GM12878 (cell line): ENCODE results near the gene RAD51B. TPM values are rescaled to one million over a fixed set of nuclear protein-coding genes. Genes with fewer than 3 reads are reported as not detected.
A peak's percentile ranks its signal among the peaks of the same experiment; 100 is the strongest.

Experiments
- ATAC-seq: fragments of 200-7000 bp; cut with Tn5 transposase; 3 replicates; pipeline ENCODE4 v1.9.1; 2020; ENCODE audit warnings: mild to moderate bottlenecking, moderate library complexity
- BruUV-seq: library from RNA; stranded (reverse); fragments of 400-500 nt; replicated peaks from 2 replicates; lab custom pipeline; 2021; lab: Mats Ljungman, UMichigan
- CTCF ChIA-PET: fragments of 300-600 bp; sonication (Branson Sonifier 250); formaldehyde crosslinking; extraction: SDS; loops from one replicate; lab custom pipeline; 2021; ENCODE audit warnings: inconsistent platforms; lab: Yijun Ruan, JAX
- POLR2A ChIA-PET: fragments of 350-600 bp; formaldehyde crosslinking; extraction: SDS; loops from one replicate; lab custom pipeline; 2021; ENCODE audit warnings: inconsistent platforms; lab: Charles Lee
- RAD21 ChIA-PET: fragments of 300-600 bp; sonication (Branson Sonifier 250); formaldehyde crosslinking; loops from one replicate; lab custom pipeline; 2023; ENCODE audit warnings: antibody characterized with exemption; ENCODE audit not compliant: unreplicated experiment; lab: Charles Lee
- SMC1A ChIA-PET: fragments of 300-600 bp; sonication (Branson Sonifier 250); formaldehyde crosslinking; loops from one replicate; lab custom pipeline; 2023; ENCODE audit not compliant: unreplicated experiment, uncharacterized antibody; lab: Charles Lee
- DNase-seq: peaks from one replicate; pipeline ENCODE4 v3.0.0-alpha.2; 2011; ENCODE audit warnings: low read depth, low spot score
- FAIRE-seq: peaks from 3 replicates; lab custom pipeline; 2011; peaks lifted over from hg19 to GRCh38; lab: Jason Lieb, UNC
- H2AFZ ChIP-seq: 2 replicates; pipeline ENCODE4 v1.6.0; 2011; ENCODE audit warnings: low read depth, low read length, control low read depth; ENCODE audit not compliant: control insufficient read depth
- H3K27ac ChIP-seq: 2 replicates; pipeline ENCODE4 v1.5.1; 2011; ENCODE audit warnings: control low read depth; ENCODE audit not compliant: control insufficient read depth, insufficient read depth
- H3K27me3 ChIP-seq, 2 experiments: replicated peaks in 1 of 2; 2 replicates each; pipeline versions ENCODE4 v1.6.0 to v1.6.1; 2011; ENCODE audit warnings: low read length in 1 of 2; ENCODE audit not compliant: control insufficient read depth in 2 of 2, insufficient read depth in 2 of 2
- H3K36me3 ChIP-seq, 2 experiments: 2 replicates each; pipeline ENCODE4 v1.5.1; 2011; ENCODE audit warnings: low read length in 1 of 2; ENCODE audit not compliant: control insufficient read depth in 2 of 2, insufficient read depth in 2 of 2
- H3K4me1 ChIP-seq: 2 replicates; pipeline ENCODE4 v1.6.1; 2011; ENCODE audit warnings: mild to moderate bottlenecking, low read length, moderate library complexity, mixed read lengths; ENCODE audit not compliant: control insufficient read depth, insufficient read depth
- H3K4me2 ChIP-seq: 2 replicates; pipeline ENCODE4 v1.6.0; 2011; ENCODE audit warnings: control low read depth; ENCODE audit not compliant: control insufficient read depth, insufficient read depth
- H3K4me3 ChIP-seq: fragments of 200-600 bp; sonication (generic); 2 replicates; pipeline ENCODE4 v1.5.1; 2016
- H3K79me2 ChIP-seq: 2 replicates; pipeline ENCODE4 v1.6.0; 2011; ENCODE audit warnings: low read length; ENCODE audit not compliant: control insufficient read depth, insufficient read depth
- H3K9ac ChIP-seq: 2 replicates; pipeline ENCODE4 v1.8.0; 2011; ENCODE audit warnings: low read length, control low read depth, mixed read lengths; ENCODE audit not compliant: control insufficient read depth, insufficient read depth
- H3K9me3 ChIP-seq: replicated peaks from 3 replicates; pipeline ENCODE4 v1.5.1; 2011; ENCODE audit warnings: mild to moderate bottlenecking, low read length; ENCODE audit not compliant: control insufficient read depth, insufficient read depth
- H4K20me1 ChIP-seq: 2 replicates; pipeline ENCODE4 v1.6.0; 2011; ENCODE audit not compliant: control insufficient read depth, insufficient read depth
- HDGF ChIP-seq: fragments of 450-650 bp; IDR thresholded peaks from 2 replicates; pipeline ENCODE4 v1.6.1; 2016; ENCODE audit warnings: antibody characterized with exemption
- JUNB ChIP-seq: IDR thresholded peaks from 2 replicates; pipeline ENCODE4 v1.6.1; 2016; ENCODE audit warnings: antibody characterized with exemption, mild to moderate bottlenecking
- KLF5 ChIP-seq: fragments of 450-650 bp; IDR thresholded peaks from 2 replicates; pipeline ENCODE4 v1.6.1; 2014; ENCODE audit warnings: mild to moderate bottlenecking; ENCODE audit not compliant: partially characterized antibody
- WGBS: methylation state at CpG from one replicate; pipeline ENCODE4 v1.1.6; 2016; ENCODE audit warnings: low lambda C conversion rate; ENCODE audit not compliant: insufficient replicate concordance, insufficient coverage; ENCODE audit errors: missing lambda C conversion rate; 5-methylcytosine and 5-hydroxymethylcytosine counted together
- in situ Hi-C: fragments of 300-500 bp; cut with MboI; formaldehyde crosslinking; loops from 9 replicates; pipeline ENCODE4 v1.14.3; 2018; ENCODE audit warnings: mixed read lengths
- intact Hi-C: fragments of 100-400 bp; cut with micrococcal nuclease; formaldehyde crosslinking; loops from one replicate; pipeline ENCODE4 v1.14.2; 2022; ENCODE audit not compliant: unreplicated experiment
- polyA plus RNA-seq, 11 experiments: library from polyadenylated mRNA; depleted of rRNA in 4 of 11; unstranded in 6 of 11; stranded (reverse) in 5 of 11; fragments of >200 nt; fragmentation: Nextera tagmentation in 4 of 11; fragmentation: Illumina TruSeq in 1 of 11; extraction: Ambion mirVana in 4 of 11; extraction: Trizol in 1 of 11; gene quantifications; 1 replicate in 1 of 11; 2 replicates in 10 of 11; pipeline versions ENCODE4 v1.2.1 to v1.2.3, GENCODE V29; 2011 to 2016; ENCODE audit warnings: inconsistent platforms in 2 of 11, missing spikeins in 2 of 11, low read depth in 1 of 11
- total RNA-seq, 4 experiments: library from RNA; depleted of rRNA in 3 of 4; stranded (reverse); fragments of >200 nt in 3 of 4; fragmentation: Illumina TruSeq in 1 of 4; extraction: Trizol in 1 of 4; gene quantifications; 2 replicates each; pipeline versions ENCODE4 v1.2.1 to v1.2.3, GENCODE V29; 2013 to 2021
- TF ChIP-seq, protein P1 (sequence below): IDR thresholded peaks from 2 replicates; pipeline ENCODE4 v1.6.1; 2011; ENCODE audit warnings: borderline replicate concordance, low read depth, mild to moderate bottlenecking, moderate library complexity, low read length; ENCODE audit not compliant: insufficient read depth, poor library complexity, severe bottlenecking
- TF ChIP-seq, protein P2 (sequence below): IDR thresholded peaks from 2 replicates; pipeline ENCODE4 v1.6.1; 2011; ENCODE audit warnings: low read depth, low read length, improper control_type of control experiment, borderline replicate concordance

Gene RAD51B
- total and polyA plus RNA-seq, 10 of the 15 experiments (the other 5 are each of a cell fraction or from before 2014, with no cell fraction given), result 9.8 to 26.8 (median 21.3) TPM

GRCh38 chr14:67773844-67774377, 45.7 kb upstream of the RAD51B start:
- H3K79me2 ChIP-seq, result no peaks in the 10 kb centered on the region
- no peaks in the 10 kb centered on the region for H3K9me3 ChIP-seq
- peaks cover 8 to 43% of the 10 kb centered on the region in 2 experiments for H3K36me3 ChIP-seq
- no peaks in the 10 kb centered on the region for H3K4me1 ChIP-seq
- H3K4me2 ChIP-seq, result no peak overlapping the region
- in situ Hi-C loops, result no loop called here
- no peak for ATAC-seq
- BruUV-seq, result no TSS peak
- no peak overlapping the region for H2AFZ ChIP-seq
- CTCF ChIA-PET, result interaction anchor here (0.5 to 0.6 kb wide), 2 partner anchors 70 to 349 kb away, joined by 3 read pairs; no protein-coding TSS in a partner anchor
- no peaks in the 10 kb centered on the region for H3K27me3 ChIP-seq
- H3K9ac ChIP-seq, result no peak overlapping the region
- WGBS, result 85% methylated on average over 5 of the region's 5 CpGs
- H3K27ac ChIP-seq, result no peak overlapping the region
- no peak overlapping the region for H3K4me3 ChIP-seq
- TF ChIP-seq, protein P1, sequence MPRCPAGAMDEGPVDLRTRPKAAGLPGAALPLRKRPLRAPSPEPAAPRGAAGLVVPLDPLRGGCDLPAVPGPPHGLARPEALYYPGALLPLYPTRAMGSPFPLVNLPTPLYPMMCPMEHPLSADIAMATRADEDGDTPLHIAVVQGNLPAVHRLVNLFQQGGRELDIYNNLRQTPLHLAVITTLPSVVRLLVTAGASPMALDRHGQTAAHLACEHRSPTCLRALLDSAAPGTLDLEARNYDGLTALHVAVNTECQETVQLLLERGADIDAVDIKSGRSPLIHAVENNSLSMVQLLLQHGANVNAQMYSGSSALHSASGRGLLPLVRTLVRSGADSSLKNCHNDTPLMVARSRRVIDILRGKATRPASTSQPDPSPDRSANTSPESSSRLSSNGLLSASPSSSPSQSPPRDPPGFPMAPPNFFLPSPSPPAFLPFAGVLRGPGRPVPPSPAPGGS, result peak; percentile 52
- TF ChIP-seq, protein P2, sequence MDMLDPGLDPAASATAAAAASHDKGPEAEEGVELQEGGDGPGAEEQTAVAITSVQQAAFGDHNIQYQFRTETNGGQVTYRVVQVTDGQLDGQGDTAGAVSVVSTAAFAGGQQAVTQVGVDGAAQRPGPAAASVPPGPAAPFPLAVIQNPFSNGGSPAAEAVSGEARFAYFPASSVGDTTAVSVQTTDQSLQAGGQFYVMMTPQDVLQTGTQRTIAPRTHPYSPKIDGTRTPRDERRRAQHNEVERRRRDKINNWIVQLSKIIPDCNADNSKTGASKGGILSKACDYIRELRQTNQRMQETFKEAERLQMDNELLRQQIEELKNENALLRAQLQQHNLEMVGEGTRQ, result no peak
- TF ChIP-seq KLF5 (no peak), HDGF (no peak), JUNB (no peak)
- TF ChIP-seq, all 136 proteins: peak for 1
- no peak for DNase-seq
- ChIA-PET SMC1A (no interaction called here), POLR2A (interaction anchor here (0.7 kb wide), 1 partner anchor 33 kb away, joined by 4 read pairs; no protein-coding TSS in a partner anchor), RAD21 (no interaction called here)
- no peaks in the 10 kb centered on the region for H4K20me1 ChIP-seq
- FAIRE-seq, result no peak
- intact Hi-C loops, result no loop called here
